ENCODE measurements around the gene CRY1. TPM values are rescaled to one million over a fixed set of nuclear protein-coding genes. Genes with fewer than 3 reads are reported as not detected.

CRY1 gene
- polyA plus RNA-seq, 1 of the 3 experiments (the other 2 are of a cell fraction) = 4.9 TPM

DNA sequence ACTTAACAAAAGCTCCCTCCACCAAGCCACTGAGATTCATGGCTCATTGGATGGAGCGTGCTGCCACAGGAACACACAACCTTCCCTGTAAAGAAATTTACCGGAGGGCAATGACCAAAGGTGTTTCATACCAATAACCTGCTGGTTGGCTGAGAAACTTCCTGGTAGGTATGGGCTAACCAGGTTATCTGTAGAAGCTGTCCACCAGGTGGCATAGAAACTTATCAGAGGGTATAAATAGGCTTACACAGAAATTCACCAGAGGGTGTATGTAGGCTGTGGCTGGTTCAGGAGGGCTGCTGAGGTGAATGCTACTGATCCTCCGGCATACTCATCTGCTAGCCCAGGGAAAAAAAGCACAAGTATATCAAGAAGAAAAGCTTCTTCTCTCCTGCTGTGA, 79.3 kb downstream of the CRY1 start (continued):
- TF ChIP-seq, protein P1, sequence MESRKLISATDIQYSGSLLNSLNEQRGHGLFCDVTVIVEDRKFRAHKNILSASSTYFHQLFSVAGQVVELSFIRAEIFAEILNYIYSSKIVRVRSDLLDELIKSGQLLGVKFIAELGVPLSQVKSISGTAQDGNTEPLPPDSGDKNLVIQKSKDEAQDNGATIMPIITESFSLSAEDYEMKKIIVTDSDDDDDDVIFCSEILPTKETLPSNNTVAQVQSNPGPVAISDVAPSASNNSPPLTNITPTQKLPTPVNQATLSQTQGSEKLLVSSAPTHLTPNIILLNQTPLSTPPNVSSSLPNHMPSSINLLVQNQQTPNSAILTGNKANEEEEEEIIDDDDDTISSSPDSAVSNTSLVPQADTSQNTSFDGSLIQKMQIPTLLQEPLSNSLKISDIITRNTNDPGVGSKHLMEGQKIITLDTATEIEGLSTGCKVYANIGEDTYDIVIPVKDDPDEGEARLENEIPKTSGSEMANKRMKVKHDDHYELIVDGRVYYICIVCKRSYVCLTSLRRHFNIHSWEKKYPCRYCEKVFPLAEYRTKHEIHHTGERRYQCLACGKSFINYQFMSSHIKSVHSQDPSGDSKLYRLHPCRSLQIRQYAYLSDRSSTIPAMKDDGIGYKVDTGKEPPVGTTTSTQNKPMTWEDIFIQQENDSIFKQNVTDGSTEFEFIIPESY (IDR thresholded peaks at IDR 0.05; ENCODE audit: borderline replicate concordance, low read depth) = no peak
- TF ChIP-seq, protein P2, sequence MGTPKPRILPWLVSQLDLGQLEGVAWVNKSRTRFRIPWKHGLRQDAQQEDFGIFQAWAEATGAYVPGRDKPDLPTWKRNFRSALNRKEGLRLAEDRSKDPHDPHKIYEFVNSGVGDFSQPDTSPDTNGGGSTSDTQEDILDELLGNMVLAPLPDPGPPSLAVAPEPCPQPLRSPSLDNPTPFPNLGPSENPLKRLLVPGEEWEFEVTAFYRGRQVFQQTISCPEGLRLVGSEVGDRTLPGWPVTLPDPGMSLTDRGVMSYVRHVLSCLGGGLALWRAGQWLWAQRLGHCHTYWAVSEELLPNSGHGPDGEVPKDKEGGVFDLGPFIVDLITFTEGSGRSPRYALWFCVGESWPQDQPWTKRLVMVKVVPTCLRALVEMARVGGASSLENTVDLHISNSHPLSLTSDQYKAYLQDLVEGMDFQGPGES (IDR thresholded peaks at IDR 0.05; ENCODE audit: low read depth, low read length) = no peak
- TF ChIP-seq MEF2A (IDR thresholded peaks at IDR 0.05; ENCODE audit: borderline replicate concordance, low read depth) = no peak
- TF ChIP-seq GABPA (IDR thresholded peaks at IDR 0.05; ENCODE audit: low read depth) = no peak
- TF ChIP-seq YY1 (IDR thresholded peaks at IDR 0.05; ENCODE audit: low read depth) = no peak
- TF ChIP-seq, protein P3, sequence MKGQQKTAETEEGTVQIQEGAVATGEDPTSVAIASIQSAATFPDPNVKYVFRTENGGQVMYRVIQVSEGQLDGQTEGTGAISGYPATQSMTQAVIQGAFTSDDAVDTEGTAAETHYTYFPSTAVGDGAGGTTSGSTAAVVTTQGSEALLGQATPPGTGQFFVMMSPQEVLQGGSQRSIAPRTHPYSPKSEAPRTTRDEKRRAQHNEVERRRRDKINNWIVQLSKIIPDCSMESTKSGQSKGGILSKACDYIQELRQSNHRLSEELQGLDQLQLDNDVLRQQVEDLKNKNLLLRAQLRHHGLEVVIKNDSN (IDR thresholded peaks at IDR 0.05; ENCODE audit: borderline replicate concordance, low read depth) = no peak
- TF ChIP-seq FOSL2 (IDR thresholded peaks at IDR 0.05; ENCODE audit: borderline replicate concordance, low read depth) = no peak

DNA sequence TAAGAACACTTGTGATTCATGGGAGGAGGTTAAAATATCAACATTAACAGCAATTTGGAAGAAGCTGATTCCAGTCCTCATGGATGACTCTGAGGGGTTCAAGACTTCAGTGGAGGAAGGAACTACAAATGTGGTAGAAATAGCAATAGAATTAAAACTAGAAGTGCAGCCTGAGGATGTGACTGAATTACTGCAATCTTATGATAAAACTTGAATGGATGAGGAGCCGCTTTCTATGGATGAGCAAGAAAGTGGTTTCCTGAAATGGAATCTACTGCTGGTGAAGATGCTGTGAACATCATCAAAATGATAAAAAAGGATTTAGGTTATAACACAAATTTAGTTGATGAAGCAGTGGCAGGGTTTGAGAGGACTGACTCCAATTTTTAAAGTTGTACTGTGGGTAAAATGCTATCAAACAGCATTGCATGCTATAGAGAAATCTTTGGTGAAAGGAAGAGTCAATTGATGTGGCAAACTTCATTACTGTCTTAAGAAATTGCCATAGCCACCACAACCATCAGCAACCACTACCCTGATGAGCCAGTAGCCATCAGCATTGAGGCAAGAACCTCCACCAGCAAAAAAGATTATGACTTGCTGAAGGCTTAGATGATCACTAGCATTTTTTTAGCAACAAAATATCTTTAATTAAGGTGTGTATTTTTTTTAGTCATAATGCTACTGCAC, 80.5 kb downstream of the CRY1 start:
- Histone ChIP-seq H3K36me3 (replicated peaks in 1 of 2; ENCODE audit: control insufficient read depth in 1 of 2, insufficient read depth in 2 of 2, low read length in 1 of 2) (peaks cover 0 to 5% of the 10 kb centered on the region in 2 experiments), H3F3A (replicated peaks; ENCODE audit: insufficient read depth) (no peaks in the 10 kb centered on the region), H3K4me2 (no peak overlapping the region), H4K20me1 (ENCODE audit: insufficient read depth) (no peaks in the 10 kb centered on the region), H3K27ac (ENCODE audit: low read depth in 2 of 2, low read length in 1 of 2) (no peak overlapping the region), H2AFZ (ENCODE audit: low read depth) (no peak overlapping the region), H3K27me3 (ENCODE audit: insufficient read depth) (no peaks in the 10 kb centered on the region), H3K79me2 (ENCODE audit: insufficient read depth) (no peaks in the 10 kb centered on the region), H3K9ac (no peak overlapping the region), H3K9me2 (no peaks in the 10 kb centered on the region), H3K4me3 (ENCODE audit: low read depth in 2 of 2, low read length in 1 of 2) (no peak overlapping the region), H3K9me3 (no peaks in the 10 kb centered on the region), H3K4me1 (ENCODE audit: control insufficient read depth in 1 of 2, insufficient read depth in 2 of 2, low read depth in 1 of 2, low read length in 1 of 2) (no peaks in the 10 kb centered on the region)
- TF ChIP-seq FOSL2 (IDR thresholded peaks at IDR 0.05; ENCODE audit: borderline replicate concordance, low read depth) (no peak), CHD2 (IDR thresholded peaks at IDR 0.05; ENCODE audit: low read length, partially characterized antibody) (no peak), SIN3A (IDR thresholded peaks at IDR 0.05; ENCODE audit: borderline replicate concordance, low read depth, low read length) (no peak), RCOR1 (IDR thresholded peaks at IDR 0.05; ENCODE audit: low read length) (no peak), RXRA (IDR thresholded peaks at IDR 0.05; ENCODE audit: borderline replicate concordance, low read depth) (no peak), SMC3 (IDR thresholded peaks at IDR 0.05; ENCODE audit: low read depth, low read length) (no peak)
- TF ChIP-seq, protein P4, sequence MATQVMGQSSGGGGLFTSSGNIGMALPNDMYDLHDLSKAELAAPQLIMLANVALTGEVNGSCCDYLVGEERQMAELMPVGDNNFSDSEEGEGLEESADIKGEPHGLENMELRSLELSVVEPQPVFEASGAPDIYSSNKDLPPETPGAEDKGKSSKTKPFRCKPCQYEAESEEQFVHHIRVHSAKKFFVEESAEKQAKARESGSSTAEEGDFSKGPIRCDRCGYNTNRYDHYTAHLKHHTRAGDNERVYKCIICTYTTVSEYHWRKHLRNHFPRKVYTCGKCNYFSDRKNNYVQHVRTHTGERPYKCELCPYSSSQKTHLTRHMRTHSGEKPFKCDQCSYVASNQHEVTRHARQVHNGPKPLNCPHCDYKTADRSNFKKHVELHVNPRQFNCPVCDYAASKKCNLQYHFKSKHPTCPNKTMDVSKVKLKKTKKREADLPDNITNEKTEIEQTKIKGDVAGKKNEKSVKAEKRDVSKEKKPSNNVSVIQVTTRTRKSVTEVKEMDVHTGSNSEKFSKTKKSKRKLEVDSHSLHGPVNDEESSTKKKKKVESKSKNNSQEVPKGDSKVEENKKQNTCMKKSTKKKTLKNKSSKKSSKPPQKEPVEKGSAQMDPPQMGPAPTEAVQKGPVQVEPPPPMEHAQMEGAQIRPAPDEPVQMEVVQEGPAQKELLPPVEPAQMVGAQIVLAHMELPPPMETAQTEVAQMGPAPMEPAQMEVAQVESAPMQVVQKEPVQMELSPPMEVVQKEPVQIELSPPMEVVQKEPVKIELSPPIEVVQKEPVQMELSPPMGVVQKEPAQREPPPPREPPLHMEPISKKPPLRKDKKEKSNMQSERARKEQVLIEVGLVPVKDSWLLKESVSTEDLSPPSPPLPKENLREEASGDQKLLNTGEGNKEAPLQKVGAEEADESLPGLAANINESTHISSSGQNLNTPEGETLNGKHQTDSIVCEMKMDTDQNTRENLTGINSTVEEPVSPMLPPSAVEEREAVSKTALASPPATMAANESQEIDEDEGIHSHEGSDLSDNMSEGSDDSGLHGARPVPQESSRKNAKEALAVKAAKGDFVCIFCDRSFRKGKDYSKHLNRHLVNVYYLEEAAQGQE (IDR thresholded peaks at IDR 0.05; ENCODE audit: low read depth, low read length) = no peak
- TF ChIP-seq, protein P2 (IDR thresholded peaks at IDR 0.05; ENCODE audit: low read depth, low read length) = no peak
- 100% methylated on average over 1 of the region's 1 CpG for WGBS (ENCODE audit: low lambda C conversion rate)
- ChIA-PET POLR2A (no interaction called here), CTCF (interaction anchor here (0.9 to 1.2 kb wide), 2 partner anchors 15 to 17 kb away, joined by 3 read pairs; no protein-coding TSS in a partner anchor)
- DNase-seq = no peak
